Erythroblast (primary cell): Measurements from ENCODE around the gene HOOK1.

Experiments used
- GATA1 ChIP-seq: IDR thresholded peaks from 2 replicates; pipeline ENCODE4 v1.6.1; 2011; ENCODE audit warnings: low read depth, mild to moderate bottlenecking, control low read depth, low read length, moderate library complexity
- POLR2A ChIP-seq: IDR thresholded peaks from 2 replicates; pipeline ENCODE4 v1.6.1; 2011; ENCODE audit warnings: mild to moderate bottlenecking, low read length

DNA sequence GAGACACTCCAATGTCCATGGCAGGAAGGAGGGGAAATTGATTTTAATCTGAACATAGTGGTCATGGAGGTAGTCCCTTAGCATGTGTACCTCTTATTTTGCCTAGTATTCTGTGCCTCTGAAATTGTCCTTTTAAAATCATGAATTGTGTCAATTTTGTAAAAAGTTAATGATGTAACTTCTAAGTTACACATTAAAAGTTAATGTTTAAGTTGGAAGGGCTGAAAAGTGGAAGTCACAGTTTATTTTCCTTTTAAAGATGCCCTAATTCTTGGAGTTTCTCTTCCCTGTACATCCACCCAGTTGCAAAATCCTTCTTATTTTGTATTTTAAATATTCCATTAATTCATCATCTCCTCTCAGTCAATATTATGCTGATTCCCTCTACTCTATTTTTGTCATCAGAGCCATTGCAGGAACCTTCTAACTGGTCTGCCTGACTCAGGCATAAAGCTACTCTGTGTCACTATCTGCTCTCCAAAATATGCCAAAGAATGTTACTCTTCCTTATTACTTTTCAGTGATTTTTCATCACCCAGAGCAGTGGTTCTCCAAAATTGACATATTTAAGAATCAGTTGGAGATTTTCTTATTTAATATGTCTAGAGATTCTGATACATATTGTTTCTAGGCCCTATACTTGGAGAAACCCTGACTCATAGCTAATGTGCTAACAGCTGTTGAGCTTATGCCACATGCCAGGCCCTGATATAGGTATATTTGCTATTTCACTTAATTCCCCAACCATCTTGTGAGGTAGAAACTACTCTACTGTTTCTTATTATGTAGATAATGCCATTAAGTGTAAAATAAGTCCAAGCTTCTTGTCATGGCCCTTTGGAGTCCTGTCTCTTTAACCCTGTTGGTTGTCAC, 5.1 kb downstream of the HOOK1 start:
- TF ChIP-seq POLR2A (no peak), GATA1 (no peak)
